Neural progenitor cell (in vitro differentiated cells): ENCODE measurements around the gene SOCS3. TPM values are rescaled to one million over a fixed set of nuclear protein-coding genes. Genes with fewer than 3 reads are reported as not detected.

Experiments
- DNase-seq: peaks from one replicate; pipeline ENCODE4 v3.0.0-alpha.2; 2016; ENCODE audit warnings: low spot score
- H2AFZ ChIP-seq: fragments of 200-600 bp; sonication (generic); replicated peaks from 2 replicates; pipeline ENCODE4 v1.6.1; 2016; ENCODE audit warnings: antibody characterized with exemption
- H3F3A ChIP-seq: fragments of 200-600 bp; sonication (generic); 2 replicates; pipeline ENCODE4 v1.6.1; 2016; ENCODE audit warnings: antibody characterized with exemption, low read depth
- H3K27ac ChIP-seq: fragments of 200-600 bp; sonication (generic); 2 replicates; pipeline ENCODE4 v1.5.1; 2016; ENCODE audit warnings: mild to moderate bottlenecking
- H3K27me3 ChIP-seq: fragments of 200-600 bp; sonication (generic); 2 replicates; pipeline ENCODE4 v1.6.1; 2016; ENCODE audit warnings: mild to moderate bottlenecking, moderate library complexity
- H3K36me3 ChIP-seq: fragments of 200-600 bp; sonication (generic); 2 replicates; pipeline ENCODE4 v1.5.1; 2016
- H3K4me1 ChIP-seq: fragments of 200-600 bp; sonication (generic); 2 replicates; pipeline ENCODE4 v1.6.1; 2016; ENCODE audit warnings: mixed run types
- H3K4me2 ChIP-seq: fragments of 200-600 bp; sonication (generic); 2 replicates; pipeline ENCODE4 v1.6.1; 2016
- H3K4me3 ChIP-seq: fragments of 200-600 bp; sonication (generic); 2 replicates; pipeline ENCODE4 v1.5.1; 2016
- H3K79me2 ChIP-seq: fragments of 200-600 bp; sonication (generic); 2 replicates; pipeline ENCODE4 v1.6.1; 2016; ENCODE audit warnings: low read depth
- H3K9ac ChIP-seq: fragments of 200-600 bp; sonication (generic); 2 replicates; pipeline ENCODE4 v1.6.1; 2016
- H3K9me3 ChIP-seq: fragments of 200-600 bp; sonication (generic); 2 replicates; pipeline ENCODE4 v1.5.1; 2016; ENCODE audit warnings: low read depth
- H4K20me1 ChIP-seq: fragments of 200-600 bp; sonication (generic); 2 replicates; pipeline ENCODE4 v1.6.1; 2016; ENCODE audit warnings: low read depth
- H3K27ac Mint-ChIP-seq: 3 replicates; pipeline ENCODE4 v1.8.0; 2021; ENCODE audit warnings: mixed read lengths
- H3K27me3 Mint-ChIP-seq: 2 replicates; pipeline ENCODE4 v1.8.0; 2022; ENCODE audit warnings: low read depth, mild to moderate bottlenecking, inconsistent platforms, moderate library complexity, mixed read lengths; ENCODE audit not compliant: insufficient read depth
- H3K36me3 Mint-ChIP-seq: 3 replicates; pipeline ENCODE4 v1.8.0; 2021; ENCODE audit warnings: mixed read lengths
- H3K4me1 Mint-ChIP-seq: 3 replicates; pipeline ENCODE4 v1.8.0; 2021; ENCODE audit warnings: mixed read lengths
- H3K4me3 Mint-ChIP-seq: 3 replicates; pipeline ENCODE4 v1.8.0; 2021; ENCODE audit warnings: mild to moderate bottlenecking, moderate library complexity, mixed read lengths
- H3K9me3 Mint-ChIP-seq: 3 replicates; pipeline ENCODE4 v1.8.0; 2020; ENCODE audit warnings: mixed read lengths
- EZH2 ChIP-seq: fragments of 200-600 bp; sonication (generic); IDR thresholded peaks from 2 replicates; pipeline ENCODE4 v1.6.1; 2017; ENCODE audit warnings: antibody characterized with exemption, mild to moderate bottlenecking, moderate library complexity
- EZH2phosphoT487 ChIP-seq: fragments of 200-600 bp; sonication (generic); IDR thresholded peaks from 2 replicates; pipeline ENCODE4 v1.6.1; 2017; ENCODE audit warnings: antibody characterized with exemption
- small RNA-seq: library from RNA; depleted of rRNA; stranded (forward); fragments of <200 nt; gene quantifications from one replicate; pipeline ENCODE3, GENCODE V24; 2015
- total RNA-seq: library from RNA; depleted of rRNA; stranded (reverse); fragments of >200 nt; gene quantifications from 2 replicates; pipeline ENCODE4 v1.2.3, GENCODE V29; 2015; ENCODE audit warnings: low replicate concordance
- TF ChIP-seq, protein P1 (sequence below): fragments of 200-600 bp; sonication (generic); IDR thresholded peaks from 2 replicates; pipeline ENCODE4 v1.5.1; 2017; ENCODE audit warnings: antibody characterized with exemption, mild to moderate bottlenecking

The SOCS3 gene
- total RNA-seq, 1 donor from 2014 or later = 7.5 TPM

DNA sequence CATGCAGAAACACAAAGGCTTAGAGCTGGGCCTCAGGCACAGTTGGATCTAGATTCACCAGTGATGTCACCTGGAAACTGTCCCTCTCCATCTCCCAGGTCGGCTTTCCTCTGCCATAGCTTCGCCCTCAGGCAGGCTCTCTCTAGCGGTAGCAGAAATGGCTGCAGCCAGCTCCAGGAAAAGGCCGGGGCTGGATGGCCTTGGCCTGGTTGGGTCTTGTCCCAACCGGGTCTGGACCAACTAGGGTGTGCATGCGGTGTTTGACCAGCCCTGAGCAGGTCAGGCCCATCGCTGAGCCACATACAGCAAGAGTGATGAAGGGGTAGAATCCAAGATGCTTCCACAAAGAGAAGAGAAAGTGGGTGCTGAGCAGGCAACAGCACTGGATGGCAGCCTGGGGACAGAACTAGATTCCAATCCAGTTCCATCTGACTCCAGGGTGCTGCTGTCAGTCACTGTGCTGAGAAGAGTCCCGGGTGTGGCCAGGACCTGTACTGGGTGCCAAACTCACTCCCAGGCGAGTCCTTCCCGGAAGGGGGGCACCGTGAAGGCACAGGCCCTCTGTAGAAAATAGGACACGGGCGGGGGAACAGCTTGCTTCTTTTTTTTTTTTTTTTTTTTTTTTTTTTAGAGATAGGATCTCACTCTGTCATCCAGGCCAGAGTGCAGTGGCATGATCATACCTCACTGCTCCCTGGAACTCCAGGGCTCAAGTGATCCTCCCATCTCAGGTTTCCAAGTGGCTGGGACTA lies 51.8 kb downstream of the SOCS3 start:
- no peak for DNase-seq
- Histone ChIP-seq H3K27ac (no peak overlapping the region), H3K4me1 (no peaks in the 10 kb centered on the region), H2AFZ (no peak overlapping the region), H3K36me3 (no peaks in the 10 kb centered on the region), H3F3A (peaks cover 24% of the 10 kb centered on the region), H3K9me3 (no peaks in the 10 kb centered on the region), H3K27me3 (peaks cover 16% of the 10 kb centered on the region), H3K79me2 (no peaks in the 10 kb centered on the region), H3K4me3 (no peak overlapping the region), H4K20me1 (no peaks in the 10 kb centered on the region), H3K9ac (no peak overlapping the region), H3K4me2 (no peak overlapping the region)
- Mint-ChIP-seq H3K36me3 (peaks cover 2% of the 10 kb centered on the region), H3K9me3 (peaks cover 6% of the 10 kb centered on the region), H3K27ac (peak overlapping the region; percentile 69), H3K4me1 (peaks cover 12% of the 10 kb centered on the region), H3K27me3 (peaks cover 21% of the 10 kb centered on the region), H3K4me3 (no peak overlapping the region)
- TF ChIP-seq EZH2phosphoT487 (no peak), EZH2 (no peak)
- TF ChIP-seq, protein P1, sequence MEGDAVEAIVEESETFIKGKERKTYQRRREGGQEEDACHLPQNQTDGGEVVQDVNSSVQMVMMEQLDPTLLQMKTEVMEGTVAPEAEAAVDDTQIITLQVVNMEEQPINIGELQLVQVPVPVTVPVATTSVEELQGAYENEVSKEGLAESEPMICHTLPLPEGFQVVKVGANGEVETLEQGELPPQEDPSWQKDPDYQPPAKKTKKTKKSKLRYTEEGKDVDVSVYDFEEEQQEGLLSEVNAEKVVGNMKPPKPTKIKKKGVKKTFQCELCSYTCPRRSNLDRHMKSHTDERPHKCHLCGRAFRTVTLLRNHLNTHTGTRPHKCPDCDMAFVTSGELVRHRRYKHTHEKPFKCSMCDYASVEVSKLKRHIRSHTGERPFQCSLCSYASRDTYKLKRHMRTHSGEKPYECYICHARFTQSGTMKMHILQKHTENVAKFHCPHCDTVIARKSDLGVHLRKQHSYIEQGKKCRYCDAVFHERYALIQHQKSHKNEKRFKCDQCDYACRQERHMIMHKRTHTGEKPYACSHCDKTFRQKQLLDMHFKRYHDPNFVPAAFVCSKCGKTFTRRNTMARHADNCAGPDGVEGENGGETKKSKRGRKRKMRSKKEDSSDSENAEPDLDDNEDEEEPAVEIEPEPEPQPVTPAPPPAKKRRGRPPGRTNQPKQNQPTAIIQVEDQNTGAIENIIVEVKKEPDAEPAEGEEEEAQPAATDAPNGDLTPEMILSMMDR = peak; percentile 5

DNA sequence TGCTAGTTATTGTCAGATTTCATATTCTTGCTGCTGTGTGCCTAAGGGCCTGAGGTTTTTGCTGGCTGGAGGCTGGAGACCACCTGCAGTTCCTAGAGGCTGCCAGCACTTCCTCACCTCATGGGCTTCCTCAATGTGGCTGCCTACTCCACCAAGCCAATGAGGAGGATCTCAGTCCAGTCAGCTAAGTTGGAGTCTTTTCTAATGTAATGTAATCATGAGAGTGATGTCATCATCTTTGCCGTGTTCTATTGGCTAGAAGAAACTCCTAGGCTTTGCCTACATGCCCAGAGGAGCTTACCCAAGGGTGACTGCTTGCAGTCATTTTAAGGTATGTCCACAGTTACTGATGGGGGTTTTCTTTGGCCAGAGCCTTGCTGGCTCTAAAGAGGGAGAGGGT lies 53.0 kb downstream of the SOCS3 start:
- DNase-seq = no peak
- no peaks in the 10 kb centered on the region for H3K4me1 ChIP-seq
- H3K9me3 ChIP-seq = no peaks in the 10 kb centered on the region
- H3K4me2 ChIP-seq = no peak overlapping the region
- Mint-ChIP-seq H3K4me1 (peaks cover 12% of the 10 kb centered on the region), H3K27me3 (peaks cover 14% of the 10 kb centered on the region), H3K9me3 (peaks cover 6% of the 10 kb centered on the region), H3K36me3 (peaks cover 2% of the 10 kb centered on the region), H3K4me3 (no peak overlapping the region), H3K27ac (no peak overlapping the region)
- H4K20me1 ChIP-seq = no peaks in the 10 kb centered on the region
- no peak overlapping the region for H3K9ac ChIP-seq
- no peak overlapping the region for H3K27ac ChIP-seq
- H3K27me3 ChIP-seq = peaks cover 5% of the 10 kb centered on the region
- TF ChIP-seq EZH2phosphoT487 (no peak), EZH2 (no peak)
- TF ChIP-seq, protein P1 = no peak
- no peaks in the 10 kb centered on the region for H3K79me2 ChIP-seq
- no peaks in the 10 kb centered on the region for H3K36me3 ChIP-seq
- peaks cover 12% of the 10 kb centered on the region for H3F3A ChIP-seq
- no peak overlapping the region for H3K4me3 ChIP-seq
- H2AFZ ChIP-seq = no peak overlapping the region

Small RNAs within 50 kb of the gene (small RNA-seq; reads per million reads assigned to genes)
- not detected for gene RF00415
- not detected for gene RN7SL236P

Other genes starting within 250 kb of the SOCS3 start
- 6.9 and 16.8 TPM in 2 replicates for gene TMC6, start 231.3 kb downstream of the SOCS3 start, total RNA-seq
- 0.09 TPM in 1 of 2 replicates, not detected in the other for gene TMC8, start 229.3 kb downstream of the SOCS3 start, total RNA-seq
- not detected in 2 replicates for gene C17orf99, start 213.7 kb downstream of the SOCS3 start, total RNA-seq
- gene SYNGR2, start 191.5 kb downstream of the SOCS3 start, total RNA-seq = 6.2 and 19.8 TPM in 2 replicates
- 27.3 and 61.7 TPM in 2 replicates for gene TK1, start 173.0 kb downstream of the SOCS3 start, total RNA-seq
- gene AFMID, start 172.7 kb downstream of the SOCS3 start, total RNA-seq = 76.8 and 78.4 TPM in 2 replicates
- gene BIRC5, start 145.8 kb downstream of the SOCS3 start, total RNA-seq = 144 and 169 TPM in 2 replicates
- 0.09 TPM in 1 of 2 replicates, not detected in the other for gene TMEM235, start 128.4 kb downstream of the SOCS3 start, total RNA-seq
- gene PGS1, start 18.6 kb upstream of the SOCS3 start, total RNA-seq = 45.2 and 65.7 TPM in 2 replicates
- 0.03 TPM in 1 of 2 replicates, not detected in the other for gene DNAH17, start 217.3 kb upstream of the SOCS3 start, total RNA-seq